WTC11 (cell line): Measurements from ENCODE around the gene PITPNM2. TPM values are rescaled to one million over a fixed set of nuclear protein-coding genes. Genes with fewer than 3 reads are reported as not detected.

Source experiments
- ATAC-seq: fragments of 200-7000 bp; cut with Tn5 transposase; 2 replicates; pipeline ENCODE4 v1.10.0; 2021; ENCODE audit warnings: mild to moderate bottlenecking, moderate library complexity
- CTCF ChIA-PET: fragments of 300-600 bp; sonication (Branson Sonifier 250); formaldehyde crosslinking; loops from one replicate; lab custom pipeline; 2021; ENCODE audit warnings: antibody characterized with exemption; lab: Charles Lee
- POLR2A ChIA-PET: fragments of 350-600 bp; sonication (Branson Sonifier 250); formaldehyde crosslinking; loops from one replicate; lab custom pipeline; 2021; ENCODE audit warnings: antibody characterized with exemption; lab: Charles Lee
- DNase-seq: peaks from one replicate; pipeline ENCODE4 v3.0.0; 2021; ENCODE audit warnings: low spot score
- H3K27ac Mint-ChIP-seq: 2 replicates; pipeline ENCODE4 v1.8.0; 2021; ENCODE audit warnings: mixed read lengths
- H3K27me3 Mint-ChIP-seq: 2 replicates; pipeline ENCODE4 v1.8.0; 2021; ENCODE audit warnings: low read depth, mild to moderate bottlenecking, moderate library complexity, mixed read lengths
- H3K36me3 Mint-ChIP-seq: 2 replicates; pipeline ENCODE4 v1.8.0; 2021; ENCODE audit warnings: mixed read lengths
- H3K4me1 Mint-ChIP-seq: 2 replicates; pipeline ENCODE4 v1.8.0; 2022; ENCODE audit warnings: mixed read lengths
- H3K4me3 Mint-ChIP-seq: 2 replicates; pipeline ENCODE4 v1.8.0; 2021; ENCODE audit warnings: mild to moderate bottlenecking, moderate library complexity, mixed read lengths
- H3K9me3 Mint-ChIP-seq: 2 replicates; pipeline ENCODE4 v1.8.0; 2021; ENCODE audit warnings: mixed read lengths
- ARID4B ChIP-seq: sonication (generic); formaldehyde crosslinking; IDR thresholded peaks from 2 replicates; pipeline ENCODE4 v1.8.0; 2023; ENCODE audit warnings: missing genetic modification reagents, mild to moderate bottlenecking, borderline replicate concordance
- CREB1 ChIP-seq: sonication (generic); formaldehyde crosslinking; IDR thresholded peaks from 2 replicates; pipeline ENCODE4 v1.8.0; 2023; ENCODE audit warnings: mild to moderate bottlenecking, missing genetic modification reagents
- E2F4 ChIP-seq: sonication (generic); formaldehyde crosslinking; IDR thresholded peaks from 2 replicates; pipeline ENCODE4 v1.8.1; 2022; ENCODE audit warnings: low read depth, mild to moderate bottlenecking, moderate library complexity, missing genetic modification reagents, borderline replicate concordance
- E2F5 ChIP-seq: sonication (generic); formaldehyde crosslinking; IDR thresholded peaks from 2 replicates; pipeline ENCODE4 v1.8.1; 2022; ENCODE audit warnings: mild to moderate bottlenecking, moderate library complexity, missing genetic modification reagents
- EMX1 ChIP-seq: fragments of 250-450 bp; sonication (Bioruptor Pico); IDR thresholded peaks from 2 replicates; pipeline ENCODE4 v1.8.0; 2021; ENCODE audit warnings: mild to moderate bottlenecking
- ERG ChIP-seq: fragments of 250-450 bp; sonication (Bioruptor Pico); IDR thresholded peaks from 2 replicates; pipeline ENCODE4 v1.8.0; 2021; ENCODE audit warnings: mild to moderate bottlenecking
- ESRRA ChIP-seq: sonication (generic); formaldehyde crosslinking; IDR thresholded peaks from 2 replicates; pipeline ENCODE4 v1.8.1; 2022; ENCODE audit warnings: mild to moderate bottlenecking, missing genetic modification reagents, borderline replicate concordance
- FOXJ3 ChIP-seq: sonication (generic); formaldehyde crosslinking; IDR thresholded peaks from 2 replicates; pipeline ENCODE4 v1.9.0; 2021; ENCODE audit warnings: missing genetic modification reagents, mild to moderate bottlenecking, borderline replicate concordance
- GRHL2 ChIP-seq: fragments of 250-450 bp; sonication (Bioruptor Pico); IDR thresholded peaks from 2 replicates; pipeline ENCODE4 v1.8.0; 2022; ENCODE audit warnings: mild to moderate bottlenecking, moderate library complexity; ENCODE audit not compliant: insufficient replicate concordance, severe bottlenecking
- NFYB ChIP-seq: sonication (generic); formaldehyde crosslinking; conservative IDR thresholded peaks from 2 replicates; pipeline ENCODE4 v1.8.0; 2022; ENCODE audit warnings: low read depth, missing genetic modification reagents
- NR1H2 ChIP-seq: sonication (generic); formaldehyde crosslinking; IDR thresholded peaks from 2 replicates; pipeline ENCODE4 v1.9.0; 2021; ENCODE audit warnings: mild to moderate bottlenecking, moderate library complexity, missing genetic modification reagents
- NR2C2 ChIP-seq: sonication (generic); formaldehyde crosslinking; IDR thresholded peaks from 2 replicates; pipeline ENCODE4 v1.8.0; 2022; ENCODE audit warnings: mild to moderate bottlenecking, missing genetic modification reagents
- RELA ChIP-seq: sonication (generic); formaldehyde crosslinking; IDR thresholded peaks from 2 replicates; pipeline ENCODE4 v1.8.1; 2022; ENCODE audit warnings: missing genetic modification reagents, mild to moderate bottlenecking, borderline replicate concordance
- TCF7 ChIP-seq: sonication (generic); formaldehyde crosslinking; IDR thresholded peaks from 2 replicates; pipeline ENCODE4 v1.8.0; 2022; ENCODE audit warnings: mild to moderate bottlenecking, low read depth, missing genetic modification reagents, moderate library complexity
- TEAD1 ChIP-seq: sonication (generic); formaldehyde crosslinking; IDR thresholded peaks from 2 replicates; pipeline ENCODE4 v1.8.0; 2022; ENCODE audit warnings: mild to moderate bottlenecking, missing genetic modification reagents
- ZBTB21 ChIP-seq: sonication (generic); formaldehyde crosslinking; IDR thresholded peaks from 2 replicates; pipeline ENCODE4 v1.8.1; 2023; ENCODE audit warnings: mild to moderate bottlenecking, missing genetic modification reagents, borderline replicate concordance
- ZMAT4 ChIP-seq: fragments of 250-450 bp; sonication (Bioruptor Pico); IDR thresholded peaks from 2 replicates; pipeline ENCODE4 v1.9.0; 2021; ENCODE audit warnings: mild to moderate bottlenecking
- ZNF138 ChIP-seq: sonication (generic); formaldehyde crosslinking; conservative IDR thresholded peaks from 2 replicates; pipeline ENCODE4 v1.8.1; 2022; ENCODE audit warnings: mild to moderate bottlenecking, moderate library complexity, missing genetic modification reagents
- ZNF232 ChIP-seq: sonication (generic); formaldehyde crosslinking; IDR thresholded peaks from 2 replicates; pipeline ENCODE4 v1.8.0; 2022; ENCODE audit warnings: mild to moderate bottlenecking, missing genetic modification reagents
- ZNF317 ChIP-seq: sonication (generic); formaldehyde crosslinking; IDR thresholded peaks from 2 replicates; pipeline ENCODE4 v1.8.1; 2023; ENCODE audit warnings: low read depth, mild to moderate bottlenecking, moderate library complexity, missing genetic modification reagents, borderline replicate concordance
- ZNF423 ChIP-seq: fragments of 250-450 bp; sonication (Bioruptor Pico); IDR thresholded peaks from 2 replicates; pipeline ENCODE4 v2.1.2; 2022; ENCODE audit warnings: mild to moderate bottlenecking, moderate library complexity
- ZNF512 ChIP-seq: sonication (generic); formaldehyde crosslinking; IDR thresholded peaks from 2 replicates; pipeline ENCODE4 v1.8.1; 2022; ENCODE audit warnings: missing genetic modification reagents, borderline replicate concordance
- total RNA-seq: library from RNA; stranded (reverse); gene quantifications from 3 replicates; pipeline ENCODE4 v1.2.3, GENCODE V29; 2021

The PITPNM2 gene
- total RNA-seq, 1 experiment from 2014 or later = 8.2 TPM

GRCh38 chr12:123118497-123118896, 32.4 kb downstream of the PITPNM2 start:
- ATAC-seq = no peak
- H3K27ac Mint-ChIP-seq = no peak overlapping the region; the same call in 1 of the 2 replicates
- no peaks in the 10 kb centered on the region for H3K36me3 Mint-ChIP-seq
- H3K4me3 Mint-ChIP-seq = no peak overlapping the region
- TF ChIP-seq ZNF138 (CRISPR knock-in tag) (no peak), NR1H2 (no peak), FOXJ3 (CRISPR knock-in tag) (no peak), TCF7 (CRISPR knock-in tag) (no peak), GRHL2 (CRISPR knock-in tag) (no peak)
- TF ChIP-seq, all 79 proteins: peak for 0
- ChIA-PET CTCF (interaction anchor here (0.6 to 1.7 kb wide), 2 partner anchors 55 to 267 kb away, joined by 3 to 10 read pairs; no protein-coding TSS in a partner anchor), POLR2A (interaction anchor here (0.5 to 0.6 kb wide), 2 partner anchors 10 to 21 kb away, joined by 3 to 5 read pairs; no protein-coding TSS in a partner anchor)
- Mint-ChIP-seq H3K9me3 (no peaks in the 10 kb centered on the region), H3K4me1 (0 out of 2 replicates have a peak, but pooled peaks cover 5% of the 10 kb centered on the region), H3K27me3 (no peaks in the 10 kb centered on the region)
- no peak for DNase-seq

GRCh38 chr12:123115409-123116121, 35.3 kb downstream of the PITPNM2 start:
- Mint-ChIP-seq H3K4me1 (0 out of 2 replicates have a peak, but pooled peaks cover 5% of the 10 kb centered on the region), H3K9me3 (no peaks in the 10 kb centered on the region), H3K36me3 (no peaks in the 10 kb centered on the region), H3K27me3 (no peaks in the 10 kb centered on the region), H3K27ac (no peak overlapping the region), H3K4me3 (no peak overlapping the region)
- no peak for ATAC-seq
- ChIA-PET CTCF (interaction anchor here (1.3 kb wide), 1 partner anchor 36 kb away, joined by 3 read pairs; no protein-coding TSS in a partner anchor), POLR2A (interaction anchor here (0.5 kb wide), 1 partner anchor 290 kb away, joined by 6 read pairs; no protein-coding TSS in a partner anchor)
- TF ChIP-seq ESRRA (CRISPR knock-in tag) = no peak
- no peak for TF ChIP-seq EMX1 (CRISPR knock-in tag)
- TF ChIP-seq ZNF423 (CRISPR knock-in tag) = no peak
- TF ChIP-seq ZNF512 (CRISPR knock-in tag) = no peak
- no peak for TF ChIP-seq ZMAT4 (CRISPR knock-in tag)
- TF ChIP-seq NFYB (CRISPR knock-in tag) = no peak
- no peak for TF ChIP-seq ZNF232 (CRISPR knock-in tag)
- TF ChIP-seq RELA (CRISPR knock-in tag) = no peak
- TF ChIP-seq TEAD1 (CRISPR knock-in tag) = no peak
- no peak for TF ChIP-seq ARID4B (CRISPR knock-in tag)
- TF ChIP-seq NR2C2 = no peak
- TF ChIP-seq CREB1 (CRISPR knock-in tag) = no peak
- TF ChIP-seq ZBTB21 (CRISPR knock-in tag) = no peak
- no peak for TF ChIP-seq E2F4
- TF ChIP-seq ZNF317 (CRISPR knock-in tag) = no peak
- TF ChIP-seq ERG (CRISPR knock-in tag) = no peak
- no peak for TF ChIP-seq E2F5 (CRISPR knock-in tag)
- no peak for DNase-seq
